ENCODE results near the gene HOXD8. TPM values are rescaled to one million over a fixed set of nuclear protein-coding genes. Genes with fewer than 3 reads are reported as not detected.
A peak's percentile ranks its signal among the peaks of the same experiment; 100 is the strongest.

Gene HOXD8
- total and polyA plus RNA-seq, 2 of the 8 experiments (the other 6 are each of a cell fraction or from before 2014, with no cell fraction given), result not detected

GRCh38 chr2:176099728-176100546 lies 29.6 kb upstream of the HOXD8 start, which contains the start of gene HOXD12 (continued):
- TF ChIP-seq CHD7 (IDR thresholded peaks at IDR 0.05; ENCODE audit: insufficient replicate concordance, low read length), result no peak
- no peak for TF ChIP-seq SIRT6 (IDR thresholded peaks at IDR 0.05; ENCODE audit: low read length)
- no peak for TF ChIP-seq HDAC6 (IDR thresholded peaks at IDR 0.05; ENCODE audit: low read depth, low read length)
- peak; percentile 8 for TF ChIP-seq CTBP2 (IDR thresholded peaks at IDR 0.05; ENCODE audit: borderline replicate concordance, insufficient read depth, insufficient read length, low read length)
- TF ChIP-seq KDM4A (IDR thresholded peaks at IDR 0.05; ENCODE audit: low read depth, low read length, severe bottlenecking), result no peak
